ENCODE results near the gene CD82.

Gene CD82

GRCh38 chr11:44573333-44573732 lies 7.9 kb downstream of the CD82 start:
- CTCF ChIA-PET, result interaction anchor here (1.0 to 2.0 kb wide), 4 partner anchors 8 to 49 kb away, joined by 4 to 10 read pairs (median 5); partner anchors contain the start of gene CD82
- POLR2A ChIA-PET, result interaction anchor here (1.5 kb wide), 1 partner anchor 8 kb away, joined by 4 read pairs; the partner anchor contains the start of gene CD82
- no peak for TF ChIP-seq CTCF (IDR thresholded peaks at IDR 0.05; ENCODE audit: control extremely low read depth, extremely low read depth, low read depth, missing control alignments)
- no peak for DNase-seq (ENCODE audit: extremely low spot score)

GRCh38 chr11:44574610-44575287 lies 9.3 kb downstream of the CD82 start:
- no peak for DNase-seq (ENCODE audit: extremely low spot score)
- no peak for TF ChIP-seq CTCF (IDR thresholded peaks at IDR 0.05; ENCODE audit: control extremely low read depth, extremely low read depth, low read depth, missing control alignments)
- ChIA-PET POLR2A (interaction anchor here (1.5 kb wide), 1 partner anchor 10 kb away, joined by 4 read pairs; the partner anchor contains the start of gene CD82), CTCF (interaction anchor here (1.1 to 2.0 kb wide), 8 partner anchors 9 to 57 kb away, joined by 3 to 10 read pairs (median 5); partner anchors contain the start of gene CD82)

GRCh38 chr11:44575288-44575672 lies 9.8 kb downstream of the CD82 start:
- ChIA-PET CTCF (interaction anchor here (1.3 to 2.0 kb wide), 5 partner anchors 18 to 57 kb away, joined by 3 to 10 read pairs (median 5); no protein-coding TSS in a partner anchor), POLR2A (no interaction called here)
- TF ChIP-seq CTCF (IDR thresholded peaks at IDR 0.05; ENCODE audit: control extremely low read depth, extremely low read depth, low read depth, missing control alignments), result no peak
- no peak for DNase-seq (ENCODE audit: extremely low spot score)

- ChIA-PET POLR2A (no interaction called here), CTCF (interaction anchor here (1.4 to 3.5 kb wide), 2 partner anchors 17 to 41 kb away, joined by 6 to 15 read pairs; no protein-coding TSS in a partner anchor)
- no peak for TF ChIP-seq CTCF (IDR thresholded peaks at IDR 0.05; ENCODE audit: control extremely low read depth, extremely low read depth, low read depth, missing control alignments)
- DNase-seq (ENCODE audit: extremely low spot score), result no peak
These were observed 10.5 kb downstream of the CD82 start for GRCh38 chr11:44575962-44576361.

GRCh38 chr11:44576656-44577055 lies 11.2 kb downstream of the CD82 start:
- TF ChIP-seq CTCF (IDR thresholded peaks at IDR 0.05; ENCODE audit: control extremely low read depth, extremely low read depth, low read depth, missing control alignments), result no peak
- POLR2A ChIA-PET, result no interaction called here
- CTCF ChIA-PET, result interaction anchor here (0.9 to 3.5 kb wide), 4 partner anchors 16 to 40 kb away, joined by 3 to 15 read pairs (median 6); no protein-coding TSS in a partner anchor
- DNase-seq (ENCODE audit: extremely low spot score), result no peak

GRCh38 chr11:44577231-44577830 lies 11.9 kb downstream of the CD82 start:
- DNase-seq (ENCODE audit: extremely low spot score), result no peak
- no peak for TF ChIP-seq CTCF (IDR thresholded peaks at IDR 0.05; ENCODE audit: control extremely low read depth, extremely low read depth, low read depth, missing control alignments)
- CTCF ChIA-PET, result interaction anchor here (0.8 to 3.5 kb wide), 14 partner anchors 10 to 527 kb away, joined by 3 to 15 read pairs (median 4); no protein-coding TSS in a partner anchor
- POLR2A ChIA-PET, result interaction anchor here (0.6 to 2.6 kb wide), 3 partner anchors 8 to 16 kb away, joined by 3 to 11 read pairs (median 4); no protein-coding TSS in a partner anchor

Data from GM10248 (cell line).